HepG2 (cell line): ENCODE measurements around the gene C11orf24. TPM values are rescaled to one million over a fixed set of nuclear protein-coding genes. Genes with fewer than 3 reads are reported as not detected.

Source experiments
- CHCHD3 ChIP-seq: sonication (generic); formaldehyde crosslinking; IDR thresholded peaks from 2 replicates; pipeline ENCODE4 v1.8.0; 2022; ENCODE audit warnings: mild to moderate bottlenecking, missing genetic modification reagents, moderate library complexity
- CSRNP2 ChIP-seq: sonication (generic); formaldehyde crosslinking; conservative IDR thresholded peaks from 2 replicates; pipeline ENCODE4 v1.8.0; 2022; ENCODE audit warnings: low read depth, missing genetic modification reagents
- FOXA3 ChIP-seq: IDR thresholded peaks from 2 replicates; pipeline ENCODE4 v1.6.1; 2016; ENCODE audit warnings: missing genetic modification reagents, missing compliant biosample characterization
- MLLT10 ChIP-seq: sonication (generic); formaldehyde crosslinking; IDR thresholded peaks from 2 replicates; pipeline ENCODE4 v1.4.0; 2020; ENCODE audit warnings: missing genetic modification reagents
- NFIC ChIP-seq: IDR thresholded peaks from 2 replicates; pipeline ENCODE4 v1.6.1; 2012; ENCODE audit warnings: mild to moderate bottlenecking, low read length, inconsistent platforms
- PHF20 ChIP-seq: sonication (generic); formaldehyde crosslinking; IDR thresholded peaks from 2 replicates; pipeline ENCODE4 v1.5.0; 2020; ENCODE audit warnings: mild to moderate bottlenecking, missing genetic modification reagents
- PRMT3 ChIP-seq: sonication (generic); formaldehyde crosslinking; IDR thresholded peaks from 2 replicates; pipeline ENCODE4 v1.8.1; 2022; ENCODE audit warnings: low read depth, mild to moderate bottlenecking, moderate library complexity, missing genetic modification reagents, borderline replicate concordance
- REPIN1 ChIP-seq: sonication (generic); formaldehyde crosslinking; IDR thresholded peaks from 2 replicates; pipeline ENCODE4 v1.8.0; 2022; ENCODE audit warnings: missing genetic modification reagents, low read depth, mild to moderate bottlenecking, borderline replicate concordance
- REXO4 ChIP-seq: sonication (generic); formaldehyde crosslinking; IDR thresholded peaks from 2 replicates; pipeline ENCODE4 v1.8.0; 2022; ENCODE audit warnings: missing genetic modification reagents, mild to moderate bottlenecking, borderline replicate concordance
- SIX1 ChIP-seq: sonication (generic); formaldehyde crosslinking; IDR thresholded peaks from 2 replicates; pipeline ENCODE4 v1.4.0; 2020; ENCODE audit warnings: missing genetic modification reagents, borderline replicate concordance
- SNRNP70 ChIP-seq: fragments of 200-400 bp; formaldehyde crosslinking; IDR thresholded peaks from 2 replicates; pipeline ENCODE4 v1.6.1; 2017; ENCODE audit warnings: mild to moderate bottlenecking, low read depth, low read length, moderate library complexity
- SOX5 ChIP-seq: IDR thresholded peaks from 2 replicates; pipeline ENCODE4 v1.6.1; 2016; ENCODE audit warnings: borderline replicate concordance
- TIGD3 ChIP-seq: sonication (generic); formaldehyde crosslinking; IDR thresholded peaks from 2 replicates; pipeline ENCODE4 v1.5.1; 2020; ENCODE audit warnings: mild to moderate bottlenecking, missing genetic modification reagents, borderline replicate concordance
- YEATS4 ChIP-seq: sonication (generic); formaldehyde crosslinking; IDR thresholded peaks from 2 replicates; pipeline ENCODE4 v1.4.0; 2020; ENCODE audit warnings: missing genetic modification reagents, borderline replicate concordance
- ZBTB8A ChIP-seq: sonication (generic); formaldehyde crosslinking; IDR thresholded peaks from 2 replicates; pipeline ENCODE4 v1.4.0; 2020; ENCODE audit warnings: mild to moderate bottlenecking, low read depth, missing genetic modification reagents, borderline replicate concordance
- ZFP1 ChIP-seq: IDR thresholded peaks from 2 replicates; pipeline ENCODE4 v1.6.1; 2016
- ZNF558 ChIP-seq: sonication (generic); formaldehyde crosslinking; IDR thresholded peaks from 2 replicates; pipeline ENCODE4 v1.9.0; 2022; ENCODE audit warnings: mild to moderate bottlenecking, missing genetic modification reagents, borderline replicate concordance
- ZNF784 ChIP-seq: sonication (generic); formaldehyde crosslinking; IDR thresholded peaks from 2 replicates; pipeline ENCODE4 v1.5.1; 2020; ENCODE audit warnings: missing genetic modification reagents, mild to moderate bottlenecking, borderline replicate concordance
- ZNF891 ChIP-seq: sonication (generic); formaldehyde crosslinking; IDR thresholded peaks from 2 replicates; pipeline ENCODE4 v1.5.0; 2020; ENCODE audit warnings: mild to moderate bottlenecking, missing genetic modification reagents
- polyA plus RNA-seq, 8 experiments: library from polyadenylated mRNA; depleted of rRNA in 3 of 8; stranded (reverse) in 7 of 8; unstranded in 1 of 8; fragments of >200 nt; fragmentation: Illumina TruSeq in 4 of 8; extraction: Trizol in 4 of 8; gene quantifications; 2 replicates each; pipeline versions ENCODE4 v1.2.1 to v1.2.3, GENCODE V29; 2011 to 2016; ENCODE audit warnings: low read depth in 4 of 8, missing spikeins in 1 of 8, mixed read lengths in 1 of 8; ENCODE audit not compliant: insufficient read depth in 1 of 8
- total RNA-seq, 5 experiments: library from RNA; depleted of rRNA; stranded (reverse); fragments of >200 nt; fragmentation: Illumina TruSeq; extraction: Trizol; gene quantifications; 2 replicates each; pipeline ENCODE4 v1.2.3, GENCODE V29; 2016; ENCODE audit warnings: low read depth in 1 of 5
- TF ChIP-seq, protein P1 (sequence below): sonication (generic); formaldehyde crosslinking; conservative IDR thresholded peaks from 2 replicates; pipeline ENCODE4 v1.4.0; 2020; ENCODE audit warnings: missing genetic modification reagents
- TF ChIP-seq, protein P2 (sequence below): sonication (generic); formaldehyde crosslinking; IDR thresholded peaks from 2 replicates; pipeline ENCODE4 v1.5.0; 2020; ENCODE audit warnings: mild to moderate bottlenecking, missing genetic modification reagents

C11orf24 gene
- total and polyA plus RNA-seq, 2 of the 13 experiments (the other 11 are each of a cell fraction or from before 2014, with no cell fraction given) = 52.9 to 55.5 TPM

DNA sequence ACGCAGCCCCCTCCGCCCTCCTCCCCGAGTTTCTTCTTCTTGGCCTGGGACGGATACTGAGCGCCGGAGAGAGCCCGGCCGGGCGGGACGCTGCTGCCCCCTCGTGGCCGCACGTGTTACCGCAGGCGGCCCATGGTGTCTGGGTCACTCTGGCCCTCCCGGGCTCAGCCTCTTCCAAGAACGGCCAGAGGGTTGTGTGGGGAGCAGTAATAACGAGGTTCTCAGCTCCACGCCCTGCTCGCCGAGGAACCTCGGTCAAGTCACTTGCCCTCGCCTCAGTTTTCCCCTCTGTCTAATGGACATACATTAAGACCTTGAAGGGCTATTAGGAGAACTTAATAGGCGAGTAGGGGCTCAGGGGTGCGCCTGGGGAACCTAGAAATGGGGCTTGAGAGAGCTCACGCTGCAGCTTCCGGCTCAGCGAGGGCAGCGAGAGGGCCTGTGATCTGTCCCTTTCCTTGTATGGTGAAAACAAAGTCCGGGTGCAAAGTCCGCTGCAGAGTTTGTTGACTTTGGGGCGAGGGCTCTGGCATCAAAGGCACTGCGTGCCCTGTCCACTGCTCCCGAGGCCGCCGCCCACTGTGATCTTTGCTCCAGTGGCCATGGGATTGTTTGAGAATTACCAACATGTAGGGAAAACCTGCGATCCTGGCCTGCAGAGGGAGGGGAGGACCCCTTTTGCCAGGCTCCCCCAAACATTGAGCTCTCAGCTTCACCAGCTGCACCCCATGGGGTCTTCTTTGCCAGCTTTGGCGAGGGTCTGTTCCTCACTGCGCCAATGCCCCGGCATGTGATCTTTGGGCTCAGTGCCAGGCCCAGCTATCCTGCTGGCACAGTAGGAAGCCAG lies 26.3 kb upstream of the C11orf24 start (continued):
- TF ChIP-seq REPIN1 (CRISPR knock-in tag) = peak; percentile 90
- no peak for TF ChIP-seq MLLT10 (CRISPR knock-in tag)
- no peak for TF ChIP-seq CSRNP2 (CRISPR knock-in tag)
- peak; percentile 98 for TF ChIP-seq FOXA3
- TF ChIP-seq PRMT3 = no peak
- TF ChIP-seq SOX5 = peak; percentile 90
- no peak for TF ChIP-seq SIX1 (CRISPR knock-in tag)
- no peak for TF ChIP-seq CHCHD3 (CRISPR knock-in tag)
- TF ChIP-seq ZBTB8A (CRISPR knock-in tag) = peak; percentile 63; the same call in 1 of the 2 replicates
- TF ChIP-seq, protein P1, sequence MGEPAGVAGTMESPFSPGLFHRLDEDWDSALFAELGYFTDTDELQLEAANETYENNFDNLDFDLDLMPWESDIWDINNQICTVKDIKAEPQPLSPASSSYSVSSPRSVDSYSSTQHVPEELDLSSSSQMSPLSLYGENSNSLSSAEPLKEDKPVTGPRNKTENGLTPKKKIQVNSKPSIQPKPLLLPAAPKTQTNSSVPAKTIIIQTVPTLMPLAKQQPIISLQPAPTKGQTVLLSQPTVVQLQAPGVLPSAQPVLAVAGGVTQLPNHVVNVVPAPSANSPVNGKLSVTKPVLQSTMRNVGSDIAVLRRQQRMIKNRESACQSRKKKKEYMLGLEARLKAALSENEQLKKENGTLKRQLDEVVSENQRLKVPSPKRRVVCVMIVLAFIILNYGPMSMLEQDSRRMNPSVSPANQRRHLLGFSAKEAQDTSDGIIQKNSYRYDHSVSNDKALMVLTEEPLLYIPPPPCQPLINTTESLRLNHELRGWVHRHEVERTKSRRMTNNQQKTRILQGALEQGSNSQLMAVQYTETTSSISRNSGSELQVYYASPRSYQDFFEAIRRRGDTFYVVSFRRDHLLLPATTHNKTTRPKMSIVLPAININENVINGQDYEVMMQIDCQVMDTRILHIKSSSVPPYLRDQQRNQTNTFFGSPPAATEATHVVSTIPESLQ (CRISPR knock-in tag) = no peak
- peak; percentile 69; the same call in 1 of the 2 replicates for TF ChIP-seq ZFP1
- peak; percentile 82 for TF ChIP-seq ZNF891 (CRISPR knock-in tag)
- TF ChIP-seq SNRNP70 = no peak
- TF ChIP-seq, protein P2, sequence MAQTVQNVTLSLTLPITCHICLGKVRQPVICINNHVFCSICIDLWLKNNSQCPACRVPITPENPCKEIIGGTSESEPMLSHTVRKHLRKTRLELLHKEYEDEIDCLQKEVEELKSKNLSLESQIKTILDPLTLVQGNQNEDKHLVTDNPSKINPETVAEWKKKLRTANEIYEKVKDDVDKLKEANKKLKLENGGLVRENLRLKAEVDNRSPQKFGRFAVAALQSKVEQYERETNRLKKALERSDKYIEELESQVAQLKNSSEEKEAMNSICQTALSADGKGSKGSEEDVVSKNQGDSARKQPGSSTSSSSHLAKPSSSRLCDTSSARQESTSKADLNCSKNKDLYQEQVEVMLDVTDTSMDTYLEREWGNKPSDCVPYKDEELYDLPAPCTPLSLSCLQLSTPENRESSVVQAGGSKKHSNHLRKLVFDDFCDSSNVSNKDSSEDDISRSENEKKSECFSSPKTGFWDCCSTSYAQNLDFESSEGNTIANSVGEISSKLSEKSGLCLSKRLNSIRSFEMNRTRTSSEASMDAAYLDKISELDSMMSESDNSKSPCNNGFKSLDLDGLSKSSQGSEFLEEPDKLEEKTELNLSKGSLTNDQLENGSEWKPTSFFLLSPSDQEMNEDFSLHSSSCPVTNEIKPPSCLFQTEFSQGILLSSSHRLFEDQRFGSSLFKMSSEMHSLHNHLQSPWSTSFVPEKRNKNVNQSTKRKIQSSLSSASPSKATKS = no peak
- peak; percentile 44; the same call in 1 of the 2 replicates for TF ChIP-seq ZNF784 (CRISPR knock-in tag)
- no peak for TF ChIP-seq REXO4
- 0 out of 2 replicates have a peak, but pooled peaks have one; percentile 72 for TF ChIP-seq TIGD3 (CRISPR knock-in tag)
- peak; percentile 92 for TF ChIP-seq YEATS4 (CRISPR knock-in tag)
- peak; percentile 70 for TF ChIP-seq PHF20 (CRISPR knock-in tag)
- TF ChIP-seq NFIC = no peak; the same call in 1 of the 2 replicates
- peak; percentile 91; the same call in 1 of the 2 replicates for TF ChIP-seq ZNF558 (CRISPR knock-in tag)
